HG02623 (cell line): Measurements from ENCODE around the gene LTBP1.

Experiments
- ATAC-seq: cut with Tn5 transposase; IDR thresholded peaks from one replicate; pipeline ENCODE4 v1.9.1; 2021; ENCODE audit warnings: moderate library complexity; ENCODE audit not compliant: unreplicated experiment

LTBP1 gene

GRCh38 chr2:32931945-32932709 is 14.6 kb upstream of the LTBP1 start:
- ATAC-seq, result no peak

GRCh38 chr2:32932825-32933755 is 13.7 kb upstream of the LTBP1 start:
- no peak for ATAC-seq

- no peak for ATAC-seq
These were observed 13.0 kb upstream of the LTBP1 start for GRCh38 chr2:32933756-32934095.

DNA sequence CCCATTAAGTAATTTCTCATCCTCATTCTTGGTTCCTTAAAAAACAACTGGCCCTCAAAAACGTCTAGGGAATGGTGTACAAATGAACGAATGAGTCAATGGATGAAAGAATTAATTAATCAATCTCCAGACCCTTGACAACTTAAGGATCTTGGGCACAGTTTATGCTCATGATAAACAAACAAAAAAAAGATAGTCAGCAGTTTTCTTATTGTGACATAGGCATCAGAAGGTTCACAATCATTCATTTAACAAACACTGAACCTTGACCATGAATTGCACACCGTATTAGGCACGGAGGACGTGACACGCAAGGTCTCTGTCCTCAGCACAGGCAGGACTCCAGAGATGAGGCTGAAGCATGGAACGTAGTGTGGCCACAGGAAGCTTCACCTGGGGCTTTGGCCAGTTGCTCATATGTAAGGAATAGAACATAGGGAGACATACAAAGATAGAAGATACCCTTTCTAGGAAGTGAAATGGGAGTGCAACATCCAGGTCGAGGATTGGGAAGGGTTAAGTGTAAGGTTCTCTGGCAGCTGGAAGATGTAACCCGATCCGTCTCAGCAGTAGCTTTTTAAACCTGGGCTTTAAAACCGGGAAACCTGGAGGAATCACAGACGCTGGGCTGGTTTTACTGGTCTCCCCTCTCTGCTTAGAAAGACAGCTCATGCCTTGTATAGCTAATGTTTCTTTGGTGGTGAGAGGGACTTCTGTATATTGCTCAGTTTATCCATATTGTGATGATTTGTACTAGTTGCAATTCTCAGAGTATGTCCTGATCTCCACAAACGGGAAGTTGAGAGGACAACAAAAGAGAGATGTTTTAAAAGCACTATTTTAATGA is 8.9 kb upstream of the LTBP1 start:
- ATAC-seq, result no peak

DNA sequence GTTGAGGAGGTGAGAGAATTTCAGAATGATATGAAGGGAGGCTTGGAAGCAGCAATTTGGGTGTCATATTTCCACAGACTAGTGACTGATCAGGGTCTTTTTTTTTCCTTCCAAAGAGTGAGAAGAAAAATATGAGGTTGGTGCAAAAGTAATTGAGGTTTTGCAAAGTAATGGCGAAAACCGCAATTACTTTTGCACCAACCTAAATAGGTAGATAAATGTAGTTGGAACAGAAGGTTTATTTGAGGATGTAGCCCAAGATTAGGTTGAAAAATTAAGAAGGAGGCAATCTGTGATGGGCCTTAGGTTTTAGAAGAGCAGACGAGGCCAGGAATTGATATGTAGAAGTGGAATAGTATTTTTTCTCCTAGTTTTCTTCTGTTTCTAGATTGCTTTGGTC is 7.8 kb upstream of the LTBP1 start:
- ATAC-seq, result no peak

GRCh38 chr2:32940316-32940997 is 6.3 kb upstream of the LTBP1 start:
- no peak for ATAC-seq

DNA sequence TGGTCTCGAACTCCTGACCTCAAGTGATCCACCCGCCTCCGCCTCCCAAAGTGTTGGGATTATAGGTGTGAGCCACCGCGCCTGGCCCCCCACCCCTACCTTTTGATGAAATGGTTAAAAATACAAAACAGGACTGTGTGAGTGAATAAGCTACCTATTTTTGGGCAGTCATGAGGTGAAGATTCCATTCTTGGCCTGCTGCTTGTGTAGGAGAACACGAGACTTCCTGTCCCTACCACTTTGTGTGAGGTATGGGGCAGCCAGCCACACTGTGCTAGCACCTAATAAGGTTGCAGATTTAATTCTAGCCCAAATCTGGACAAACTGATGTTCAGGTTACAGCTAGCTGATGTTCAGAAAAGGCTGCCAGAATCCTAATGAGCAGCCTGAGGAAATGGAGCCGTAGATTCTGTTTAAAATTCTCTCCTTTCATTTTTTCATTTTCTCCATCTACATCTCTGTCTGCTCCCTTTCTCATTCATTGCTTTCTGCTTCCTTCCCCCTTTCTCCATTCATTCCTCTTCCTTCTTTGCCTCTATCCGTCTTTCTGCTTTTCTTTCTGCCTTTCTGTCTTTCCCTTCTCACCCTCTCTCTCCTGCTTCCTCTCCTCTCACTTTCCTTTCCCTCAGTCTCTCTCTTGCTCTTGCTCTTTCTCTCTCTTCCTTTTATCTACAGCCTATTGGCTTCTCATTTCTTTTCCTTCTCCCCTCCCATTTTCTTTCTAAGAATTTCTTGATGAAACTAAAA is 4.6 kb upstream of the LTBP1 start:
- no peak for ATAC-seq

DNA sequence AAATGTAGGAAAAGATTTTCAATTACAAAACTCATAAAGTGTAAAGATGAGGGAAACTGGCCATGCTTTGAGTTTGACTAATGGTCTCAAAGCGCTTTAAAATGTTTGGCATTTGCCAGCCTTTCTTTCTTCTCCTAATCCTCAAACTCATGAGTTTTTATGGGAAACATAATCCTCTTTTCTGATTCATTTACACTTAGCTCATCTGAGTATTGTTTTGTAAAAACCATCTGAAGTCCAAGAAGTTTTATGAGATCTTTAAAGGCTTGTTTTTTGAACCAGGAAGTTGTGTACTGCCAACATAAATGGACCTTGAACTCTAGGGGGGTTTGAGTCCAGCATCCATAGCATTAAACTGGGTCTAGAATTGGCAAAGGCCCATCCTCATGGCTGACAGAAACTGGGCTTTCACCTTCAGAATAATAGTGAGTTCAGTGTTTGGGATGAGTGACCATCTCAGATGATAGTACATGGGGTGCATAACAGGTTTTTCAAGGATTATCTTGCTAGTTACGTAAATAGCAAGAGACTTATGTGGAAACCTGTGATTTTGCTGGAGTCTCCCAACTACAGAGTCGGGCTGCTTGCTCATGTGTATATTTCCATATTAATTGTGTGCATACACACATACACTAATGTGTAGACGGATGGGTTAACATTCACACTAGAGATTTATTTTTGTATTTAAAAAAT is 3.8 kb upstream of the LTBP1 start:
- ATAC-seq, result no peak

GRCh38 chr2:32945286-32945685 is 1.5 kb upstream of the LTBP1 start:
- no peak for ATAC-seq

DNA sequence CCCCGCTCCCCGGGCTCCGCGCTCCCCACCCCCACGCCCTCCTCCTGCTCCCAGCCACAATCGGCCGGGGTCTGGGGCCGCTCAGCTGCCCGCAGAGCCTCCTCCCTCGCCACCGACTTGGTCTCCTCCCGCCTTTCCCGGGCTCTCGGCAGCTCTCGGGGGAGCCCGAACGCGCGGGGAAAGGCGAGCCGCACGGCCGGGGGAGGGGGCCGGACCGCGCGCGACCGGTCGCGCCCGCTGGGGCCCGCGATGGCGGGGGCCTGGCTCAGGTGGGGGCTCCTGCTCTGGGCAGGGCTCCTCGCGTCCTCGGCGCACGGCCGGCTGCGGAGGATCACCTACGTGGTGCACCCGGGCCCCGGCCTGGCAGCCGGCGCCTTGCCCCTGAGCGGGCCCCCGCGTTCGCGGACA is 327 bp downstream of the LTBP1 start:
- peak; percentile 34 for ATAC-seq

DNA sequence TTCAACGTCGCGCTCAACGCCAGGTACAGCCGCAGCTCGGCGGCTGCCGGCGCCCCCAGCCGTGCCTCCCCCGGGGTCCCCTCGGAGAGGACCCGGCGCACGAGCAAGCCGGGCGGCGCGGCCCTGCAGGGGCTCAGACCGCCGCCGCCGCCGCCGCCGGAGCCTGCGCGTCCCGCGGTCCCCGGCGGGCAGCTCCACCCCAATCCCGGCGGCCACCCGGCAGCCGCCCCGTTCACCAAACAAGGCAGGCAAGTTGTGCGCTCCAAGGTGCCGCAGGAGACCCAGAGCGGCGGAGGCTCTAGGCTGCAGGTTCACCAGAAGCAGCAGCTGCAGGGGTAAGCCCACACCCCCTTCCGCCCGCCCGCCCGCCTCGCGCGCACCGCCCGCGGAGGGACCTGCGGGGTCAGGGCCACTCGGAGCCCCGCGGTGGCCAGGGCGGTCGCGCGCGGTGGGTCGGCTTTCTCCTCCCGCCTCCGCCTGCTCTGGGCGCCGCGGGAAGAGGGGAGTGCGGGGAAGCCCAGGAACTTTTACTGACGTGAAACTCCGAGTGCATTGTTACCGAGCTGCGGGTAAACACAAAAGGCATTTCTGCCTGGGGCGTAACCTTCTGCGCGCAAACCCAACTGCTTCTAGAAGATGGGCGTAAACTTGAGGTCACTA is 861 bp downstream of the LTBP1 start:
- peak; percentile 26 for ATAC-seq

DNA sequence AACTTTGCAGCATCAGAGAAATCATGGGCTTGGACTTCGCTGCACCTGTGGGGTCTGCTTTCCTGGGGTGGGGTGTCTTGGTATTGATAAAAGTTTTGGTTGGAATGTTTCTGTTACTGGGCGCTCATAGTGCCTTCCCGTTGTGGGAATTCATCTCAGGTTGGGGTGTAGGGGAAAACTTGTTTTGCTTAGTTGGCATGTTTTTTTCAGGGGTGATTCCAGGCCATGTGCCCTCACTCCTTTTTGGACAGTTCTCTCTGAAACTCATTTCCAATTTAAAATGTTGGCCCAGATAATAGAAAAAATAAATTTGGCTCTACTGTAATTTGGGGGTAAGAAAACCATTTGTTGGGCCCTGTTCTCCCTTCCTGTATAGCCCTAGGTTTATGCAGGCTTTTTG is 1.5 kb downstream of the LTBP1 start:
- no peak for ATAC-seq

GRCh38 chr2:32949260-32949659 is 2.5 kb downstream of the LTBP1 start:
- ATAC-seq, result no peak

DNA sequence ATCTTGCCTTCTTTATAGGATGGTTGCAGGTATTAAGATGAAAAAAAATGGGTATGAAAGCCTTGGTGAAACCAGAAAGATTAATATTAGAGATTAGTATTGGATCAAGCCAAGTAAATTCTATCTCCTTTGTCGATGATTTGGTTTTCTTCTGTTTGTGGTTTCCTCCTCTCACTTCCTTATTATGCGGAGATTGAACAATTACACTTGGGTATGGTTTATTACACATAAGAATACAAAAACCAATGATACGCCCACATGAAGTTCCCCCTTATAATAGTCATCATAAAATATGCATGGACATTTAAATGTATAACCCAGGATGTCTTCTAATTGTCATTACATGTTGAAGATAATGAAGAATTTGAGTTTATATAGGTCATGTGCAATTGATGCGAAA is 4.9 kb downstream of the LTBP1 start:
- ATAC-seq, result no peak

- ATAC-seq, result no peak
These were observed 6.2 kb downstream of the LTBP1 start for GRCh38 chr2:32952761-32953476.

- no peak for ATAC-seq
These were observed 7.5 kb downstream of the LTBP1 start for GRCh38 chr2:32954206-32954605.

- no peak for ATAC-seq
These were observed 12.1 kb downstream of the LTBP1 start for GRCh38 chr2:32958821-32959220.

GRCh38 chr2:32960238-32960637 is 13.5 kb downstream of the LTBP1 start:
- ATAC-seq, result no peak
